ENCODE measurements around the gene TCF12. TPM values are rescaled to one million over a fixed set of nuclear protein-coding genes. Genes with fewer than 3 reads are reported as not detected.
A peak's percentile ranks its signal among the peaks of the same experiment; 100 is the strongest.

TCF12 gene
- total RNA-seq, 1 donor from 2014 or later: 78.5 TPM

DNA sequence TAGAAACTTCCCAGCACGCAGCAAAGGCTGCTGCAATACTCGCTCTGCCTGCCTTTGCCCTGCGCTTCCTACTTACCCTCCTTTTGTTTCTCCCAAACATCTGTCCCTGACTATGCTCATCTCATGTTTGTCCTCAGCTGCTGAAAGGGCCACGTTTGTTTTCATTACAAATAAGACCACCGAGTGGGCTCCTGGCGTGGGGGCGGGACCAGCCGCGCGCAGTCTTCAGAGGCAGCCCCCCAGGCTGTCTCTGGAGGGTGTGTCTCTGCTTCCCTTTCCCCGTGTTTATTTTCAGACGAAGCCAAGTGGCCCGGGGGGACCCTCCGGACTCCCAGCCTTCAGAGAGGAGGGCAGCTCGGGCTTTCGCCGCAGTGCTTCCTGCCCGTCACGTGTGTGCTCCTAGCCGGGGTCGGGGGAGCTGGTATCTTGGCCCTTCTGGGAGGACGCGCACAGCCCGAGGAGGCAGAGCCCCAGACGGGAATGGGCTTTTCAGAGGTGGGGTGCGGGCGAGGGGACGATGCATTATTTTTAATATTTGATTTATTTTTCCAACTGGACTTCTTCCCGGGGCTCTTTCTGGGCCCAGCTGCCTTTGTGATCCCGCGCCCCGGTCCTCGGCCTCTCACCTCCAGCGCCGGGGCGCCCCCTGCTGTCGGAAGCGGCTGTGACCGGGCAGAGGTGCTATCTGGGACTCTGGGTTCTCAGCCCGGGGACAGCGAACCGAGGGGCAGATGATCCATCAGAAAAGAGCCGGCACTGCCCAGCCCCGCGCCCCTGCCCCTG, 387.9 kb downstream of the TCF12 start:
- DNase-seq: peak; percentile 83

DNA sequence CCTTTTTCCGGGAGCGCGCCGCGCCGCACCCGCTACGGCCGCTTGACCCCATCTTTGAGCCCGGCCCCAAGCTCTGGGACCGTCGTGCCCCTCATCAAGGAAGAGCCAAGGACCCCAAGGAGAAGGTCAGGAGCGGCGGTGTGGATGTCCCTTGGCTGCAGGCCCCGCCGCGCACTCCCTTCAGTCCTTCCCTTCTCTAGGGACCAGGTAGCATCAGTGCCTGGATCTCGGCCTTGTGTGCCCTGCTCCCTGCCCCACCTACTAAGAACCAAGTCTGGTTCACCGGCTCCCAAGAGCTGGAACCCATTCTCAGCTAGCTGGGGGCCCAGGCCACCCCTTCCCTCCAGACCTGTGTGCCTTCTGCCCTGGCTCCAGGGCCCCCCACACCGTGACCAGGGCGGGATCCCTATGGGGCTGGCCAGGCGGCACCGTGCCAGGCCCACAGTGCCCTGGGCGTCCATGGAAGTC, 388.5 kb downstream of the TCF12 start:
- DNase-seq: peak; percentile 19

DNA sequence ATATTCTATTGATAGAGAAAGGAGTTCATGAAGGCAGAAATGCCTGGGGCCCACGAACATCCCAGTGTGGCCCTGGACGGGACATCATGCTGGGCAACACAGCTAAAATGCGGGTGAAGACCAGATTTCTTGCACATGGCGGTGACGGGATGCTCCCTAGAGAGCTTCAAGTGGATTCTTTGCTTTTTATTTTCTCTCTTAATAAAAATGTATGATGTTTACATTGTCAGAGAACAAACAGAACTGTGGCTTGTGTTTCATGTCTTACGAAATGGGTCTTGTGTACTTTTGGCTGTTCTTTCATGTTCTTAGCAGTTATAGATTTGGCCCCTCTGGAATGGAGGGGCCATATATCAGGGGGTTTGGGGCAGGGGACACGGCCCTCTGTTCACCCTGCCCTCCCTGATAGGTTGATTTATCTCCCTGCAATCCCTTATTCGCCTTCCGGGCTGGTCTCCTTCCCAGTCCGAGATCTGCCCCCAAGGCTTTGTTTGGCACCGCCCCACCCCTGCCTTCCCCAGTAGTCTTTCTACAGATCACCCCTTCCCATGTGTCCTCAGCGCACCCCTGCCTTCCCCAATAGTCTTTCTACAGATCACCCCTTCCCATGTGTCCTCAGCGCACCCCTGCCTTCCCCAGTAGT, 389.2 kb downstream of the TCF12 start:
- no peak for DNase-seq

- DNase-seq: no peak
Observed at GRCh38 chr15:57308170-57308545, 389.7 kb downstream of the TCF12 start.

DNA sequence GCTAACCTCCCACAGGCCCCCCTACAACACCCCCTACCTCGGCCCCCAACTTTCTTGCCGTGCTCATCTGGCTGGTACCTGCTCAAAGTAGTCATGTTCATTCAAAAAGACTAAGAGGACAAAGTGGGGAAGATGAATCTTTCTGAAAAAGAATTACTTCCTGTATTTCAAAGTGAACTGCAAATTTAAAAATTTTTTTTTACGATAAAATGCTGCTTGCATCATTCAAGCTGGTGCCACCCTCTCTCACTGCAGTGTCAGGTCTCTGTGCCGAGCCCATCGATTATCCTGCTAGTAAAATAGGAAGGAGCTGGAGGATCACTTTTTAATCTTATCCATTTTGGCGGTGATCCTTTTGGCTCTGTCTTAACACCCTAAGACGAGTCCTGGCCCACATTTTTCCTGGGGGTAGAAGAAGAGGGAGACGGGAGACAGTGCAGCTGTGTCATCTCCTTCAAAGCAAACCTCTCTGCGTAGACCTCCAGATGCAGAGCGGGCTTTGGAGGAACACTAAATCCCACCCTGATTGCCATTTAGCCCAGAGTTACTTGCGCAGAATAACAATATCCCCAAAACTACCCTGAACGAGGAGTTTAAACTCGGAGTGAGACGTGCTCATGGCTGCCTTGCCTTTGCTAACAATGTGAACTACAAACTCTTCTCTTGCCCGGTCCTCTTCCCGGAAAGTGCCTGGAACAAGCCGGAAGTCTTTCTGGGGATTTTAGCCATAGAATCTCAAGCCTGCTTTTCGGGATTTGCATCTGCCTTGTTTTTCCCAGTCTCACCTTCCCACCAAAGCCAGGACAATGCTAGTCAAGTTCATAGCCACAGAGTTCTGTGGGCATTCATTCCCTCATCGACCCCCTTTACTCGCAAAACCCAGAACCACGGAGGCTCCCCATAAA, 391.7 kb downstream of the TCF12 start:
- DNase-seq: no peak

DNA sequence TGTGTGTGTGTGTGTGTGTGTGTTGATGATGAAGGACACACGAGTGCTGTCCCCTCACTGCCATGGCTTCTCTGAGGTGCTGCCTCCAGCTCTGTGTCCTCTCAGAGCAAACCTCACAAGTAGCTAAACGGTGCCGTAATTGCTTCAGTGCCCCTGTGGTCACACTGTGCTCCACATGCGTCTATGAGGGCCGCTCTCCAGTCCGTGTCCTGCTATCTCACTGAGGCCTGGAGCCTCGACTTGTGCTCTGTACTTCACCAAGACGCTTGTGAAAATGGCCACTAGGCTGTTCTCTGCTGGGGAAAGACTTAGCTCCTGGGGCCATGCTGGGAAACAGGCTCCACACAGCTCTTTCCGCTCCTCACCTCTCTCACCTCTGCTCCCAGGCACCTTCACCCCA, 392.4 kb downstream of the TCF12 start:
- no peak for DNase-seq

DNA sequence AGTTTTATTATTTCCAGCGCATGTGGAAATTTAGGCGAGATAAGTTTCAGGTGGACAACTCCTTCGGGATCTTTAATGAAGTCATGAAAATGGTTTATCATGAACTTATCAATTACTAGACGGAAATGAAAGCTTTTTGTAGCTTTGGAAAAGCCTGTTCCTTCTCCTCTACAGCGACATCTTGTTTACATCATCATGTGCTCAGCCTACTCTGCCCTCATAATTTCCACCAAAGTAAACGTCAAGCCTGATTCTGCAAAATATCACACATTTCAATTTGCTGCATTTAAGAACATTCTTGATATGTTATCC, 393.5 kb downstream of the TCF12 start:
- DNase-seq: no peak

DNA sequence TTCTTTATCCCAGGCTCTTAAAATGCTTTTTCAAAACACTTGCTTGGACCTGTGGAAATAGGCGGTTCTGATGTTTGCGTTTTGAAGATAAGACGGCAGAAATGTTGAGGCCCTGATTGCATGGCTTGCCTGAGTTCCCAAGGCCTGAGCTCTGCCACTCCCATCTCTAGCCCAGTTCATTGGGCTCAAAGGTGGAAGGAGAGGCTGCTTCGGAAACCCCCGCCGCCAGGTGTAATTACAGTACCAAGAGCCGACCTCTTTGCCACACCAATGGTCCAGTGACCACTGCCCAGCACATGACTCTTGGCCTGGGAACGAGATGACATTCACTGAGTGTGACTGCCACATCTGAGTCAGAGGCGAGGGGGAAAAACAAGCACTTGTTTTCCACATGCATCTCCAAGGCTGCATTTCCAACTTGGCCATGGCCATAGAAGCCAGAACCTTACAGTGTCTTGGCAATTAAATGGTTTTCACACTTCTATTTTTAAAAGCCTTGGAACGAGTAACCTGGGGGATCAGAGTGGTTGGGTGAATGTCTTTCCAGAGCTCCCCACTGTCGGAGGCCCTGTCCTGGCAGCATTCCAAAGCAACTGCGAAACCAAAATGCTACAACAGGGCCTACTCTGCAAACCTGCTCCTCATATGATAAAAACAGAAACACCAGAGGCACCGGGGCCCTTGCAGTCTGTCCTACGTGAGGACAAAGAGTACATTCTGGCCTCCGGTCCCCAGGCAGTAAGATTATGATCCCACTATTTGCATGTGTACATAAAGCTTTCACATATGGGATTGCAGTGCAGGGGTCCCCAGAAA, 394.1 kb downstream of the TCF12 start:
- no peak for DNase-seq

DNA sequence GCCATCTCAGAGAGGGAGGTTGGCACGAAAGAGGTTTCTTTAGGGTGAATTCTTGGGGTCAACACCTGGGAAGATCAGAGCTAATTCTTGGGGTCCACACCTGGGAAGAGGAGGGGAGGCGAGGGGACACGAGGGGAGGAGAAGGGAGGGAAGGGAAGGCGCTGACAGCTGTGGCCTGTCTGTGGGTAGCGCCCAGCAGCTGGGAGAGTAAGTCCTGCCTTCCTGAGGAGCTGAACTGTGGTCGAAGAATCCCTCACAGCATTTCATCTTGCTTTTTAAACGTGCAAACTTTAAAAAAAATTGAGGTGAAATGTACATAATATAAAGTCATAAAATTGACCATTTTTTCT, 394.7 kb downstream of the TCF12 start:
- DNase-seq: no peak

- DNase-seq: no peak
Observed at GRCh38 chr15:57314221-57314620, 395.8 kb downstream of the TCF12 start.

- DNase-seq: no peak
Observed at GRCh38 chr15:57316451-57316850, 398.0 kb downstream of the TCF12 start.

- DNase-seq: no peak
Observed at GRCh38 chr15:57319226-57319918, 400.9 kb downstream of the TCF12 start.

- DNase-seq: no peak
Observed at GRCh38 chr15:57319919-57320560, 401.6 kb downstream of the TCF12 start.

GRCh38 chr15:57320631-57321220, 402.3 kb downstream of the TCF12 start:
- DNase-seq: peak; percentile 91

GRCh38 chr15:57321485-57321884, 403.0 kb downstream of the TCF12 start:
- no peak for DNase-seq

GRCh38 chr15:57321973-57322601, 403.6 kb downstream of the TCF12 start:
- peak; percentile 73 for DNase-seq

DNA sequence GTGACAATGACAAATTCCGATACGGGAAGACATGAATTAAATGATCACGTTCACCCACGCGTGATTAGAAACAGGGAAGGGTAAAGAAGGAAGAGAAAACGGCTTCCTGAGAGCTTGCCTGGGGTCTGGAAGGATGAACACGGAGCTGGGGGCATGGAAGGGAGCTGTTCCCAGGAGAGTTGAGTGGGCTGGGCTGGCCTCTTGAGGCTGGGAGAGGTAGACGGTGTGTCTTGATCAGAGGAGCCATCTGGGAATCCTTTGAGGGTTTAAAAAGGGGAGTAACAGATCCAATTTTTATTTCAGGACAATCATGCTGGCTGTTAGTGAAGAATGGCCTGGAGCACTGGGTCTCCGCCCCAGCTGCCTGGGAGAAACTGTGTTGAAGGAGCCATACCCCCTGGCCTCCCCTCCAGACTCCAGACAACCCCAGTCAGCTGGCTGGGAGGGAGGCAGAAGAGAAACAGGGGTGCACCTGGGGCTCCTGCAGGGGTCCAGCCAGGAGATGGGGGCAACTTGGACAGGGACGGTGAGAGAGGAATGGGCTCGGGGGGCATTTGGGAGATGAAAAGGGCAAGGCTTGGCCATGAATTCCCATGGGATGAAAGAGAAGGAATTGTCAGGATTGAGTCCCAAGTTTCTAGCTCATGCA, 404.3 kb downstream of the TCF12 start:
- DNase-seq: no peak

DNA sequence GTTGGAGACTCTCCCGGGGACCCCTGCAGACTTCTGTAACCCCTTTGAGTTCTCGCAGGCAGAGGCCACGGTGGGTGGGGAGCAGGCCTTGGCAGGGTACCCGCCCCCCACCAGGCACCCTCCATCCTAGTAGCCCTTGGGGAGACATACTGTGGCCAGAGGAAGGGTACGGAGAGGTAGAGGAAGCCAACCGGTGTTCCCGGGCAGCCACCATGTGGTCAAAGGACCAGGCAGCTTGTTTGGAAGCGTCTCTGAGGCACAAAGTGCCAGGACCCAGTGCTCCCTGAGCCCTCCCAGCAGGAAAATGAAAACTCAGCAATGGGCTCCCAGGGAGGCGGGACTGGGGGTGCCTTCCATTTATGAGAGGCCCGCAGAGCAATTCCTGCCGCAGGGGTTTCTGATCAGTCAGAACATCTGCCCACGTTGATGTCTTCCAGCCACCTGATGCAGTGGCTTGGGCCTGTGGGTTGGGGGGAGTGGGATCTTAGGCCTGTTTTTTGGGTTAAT, 404.9 kb downstream of the TCF12 start:
- DNase-seq: no peak

DNA sequence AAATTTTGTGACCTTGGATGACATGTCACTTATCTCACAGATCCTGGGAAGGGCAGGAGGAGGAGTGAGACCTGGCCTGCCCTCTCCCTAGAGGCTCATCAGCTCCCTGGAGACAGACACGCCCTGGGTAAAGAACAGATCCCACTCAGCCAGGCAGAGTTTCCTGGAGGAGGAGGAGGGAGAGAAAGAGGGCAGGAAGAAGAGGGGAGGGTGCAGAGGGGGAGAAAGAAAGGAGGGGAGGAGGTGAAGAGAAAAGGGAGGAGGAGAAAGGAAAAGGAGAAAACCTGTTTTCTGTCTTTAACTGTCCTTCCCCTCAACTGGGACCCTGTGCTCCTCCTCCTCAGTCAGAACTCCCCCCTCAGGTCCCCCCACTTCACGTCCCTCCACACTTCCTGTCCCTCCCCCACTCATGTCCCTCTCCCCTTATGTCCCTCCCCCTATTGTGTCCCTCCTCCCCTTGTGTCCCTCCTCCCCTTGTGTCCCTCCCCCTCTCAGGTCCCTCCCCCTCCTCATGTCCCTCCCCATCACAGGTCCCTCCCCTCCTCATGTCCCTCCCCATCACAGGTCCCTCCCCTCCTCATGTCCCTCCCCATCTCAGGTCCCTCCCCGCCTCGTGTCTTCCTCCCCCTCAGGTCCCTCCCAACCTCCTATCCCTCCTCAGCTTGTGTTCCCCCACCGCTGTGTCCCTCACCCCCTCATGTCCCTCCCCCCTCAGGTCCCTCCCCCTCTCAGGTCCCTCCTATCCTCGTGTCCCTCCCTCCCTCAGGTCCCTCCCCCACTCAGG, 405.6 kb downstream of the TCF12 start:
- DNase-seq: peak; percentile 54
